Peyer's patch (tissue), 4 donors: ENCODE results near the gene ATCAY. TPM values are rescaled to one million over a fixed set of nuclear protein-coding genes. Genes with fewer than 3 reads are reported as not detected.

ENCODE experiments used
- DNase-seq, 3 donors: peaks; one replicate each; pipeline ENCODE4 v3.0.0-alpha.2; 2017 to 2019
- H3K27ac ChIP-seq, 4 donors: fragments of 200-600 bp; sonication (generic); one replicate each; pipeline ENCODE4 v1.5.1; 2016 to 2019
- H3K27me3 ChIP-seq, 2 donors: fragments of 200-600 bp; sonication (generic); one replicate each; pipeline ENCODE4 v1.5.1; 2019
- H3K36me3 ChIP-seq, 3 donors: fragments of 200-600 bp; sonication (generic); one replicate each; pipeline ENCODE4 v1.5.1; 2016 to 2019
- H3K4me1 ChIP-seq, 4 donors: fragments of 200-600 bp; sonication (generic); one replicate each; pipeline ENCODE4 v1.5.1; 2016 to 2019
- H3K4me3 ChIP-seq, 4 donors: fragments of 200-600 bp; sonication (generic); 1 replicate in 3 of 4; 2 replicates in 1 of 4; pipeline ENCODE4 v1.5.1; 2016 to 2019; ENCODE audit warnings: mild to moderate bottlenecking in 1 of 4
- H3K9me3 ChIP-seq, 4 donors: fragments of 200-600 bp; sonication (generic); one replicate each; pipeline ENCODE4 v1.5.1; 2016 to 2019; ENCODE audit warnings: mild to moderate bottlenecking in 1 of 4
- CTCF ChIP-seq, 6 experiments: fragments of 450-650 bp in 4 of 6; fragments of 200-600 bp in 2 of 6; sonication (generic) in 1 of 6; IDR thresholded peaks; one replicate each; pipeline ENCODE4 v1.5.1; 2017 to 2019; ENCODE audit warnings: antibody characterized with exemption in 6 of 6, mild to moderate bottlenecking in 3 of 6, moderate library complexity in 1 of 6
- POLR2A ChIP-seq, 2 donors: fragments of 450-650 bp; IDR thresholded peaks; one replicate each; pipeline ENCODE4 v1.5.1; 2017; ENCODE audit warnings: antibody characterized with exemption in 2 of 2, mild to moderate bottlenecking in 2 of 2, moderate library complexity in 2 of 2
- total RNA-seq, 4 donors: library from RNA; depleted of rRNA; stranded (reverse); fragments of >200 nt; gene quantifications; one replicate each; pipeline ENCODE4 v1.1.0, GENCODE V29; 2016

ATCAY gene, protein sequence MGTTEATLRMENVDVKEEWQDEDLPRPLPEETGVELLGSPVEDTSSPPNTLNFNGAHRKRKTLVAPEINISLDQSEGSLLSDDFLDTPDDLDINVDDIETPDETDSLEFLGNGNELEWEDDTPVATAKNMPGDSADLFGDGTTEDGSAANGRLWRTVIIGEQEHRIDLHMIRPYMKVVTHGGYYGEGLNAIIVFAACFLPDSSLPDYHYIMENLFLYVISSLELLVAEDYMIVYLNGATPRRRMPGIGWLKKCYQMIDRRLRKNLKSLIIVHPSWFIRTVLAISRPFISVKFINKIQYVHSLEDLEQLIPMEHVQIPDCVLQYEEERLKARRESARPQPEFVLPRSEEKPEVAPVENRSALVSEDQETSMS
- under 1 TPM in 2 of 4 donors, not detected in 2; 0.13 to 0.47 TPM for total RNA-seq

DNA sequence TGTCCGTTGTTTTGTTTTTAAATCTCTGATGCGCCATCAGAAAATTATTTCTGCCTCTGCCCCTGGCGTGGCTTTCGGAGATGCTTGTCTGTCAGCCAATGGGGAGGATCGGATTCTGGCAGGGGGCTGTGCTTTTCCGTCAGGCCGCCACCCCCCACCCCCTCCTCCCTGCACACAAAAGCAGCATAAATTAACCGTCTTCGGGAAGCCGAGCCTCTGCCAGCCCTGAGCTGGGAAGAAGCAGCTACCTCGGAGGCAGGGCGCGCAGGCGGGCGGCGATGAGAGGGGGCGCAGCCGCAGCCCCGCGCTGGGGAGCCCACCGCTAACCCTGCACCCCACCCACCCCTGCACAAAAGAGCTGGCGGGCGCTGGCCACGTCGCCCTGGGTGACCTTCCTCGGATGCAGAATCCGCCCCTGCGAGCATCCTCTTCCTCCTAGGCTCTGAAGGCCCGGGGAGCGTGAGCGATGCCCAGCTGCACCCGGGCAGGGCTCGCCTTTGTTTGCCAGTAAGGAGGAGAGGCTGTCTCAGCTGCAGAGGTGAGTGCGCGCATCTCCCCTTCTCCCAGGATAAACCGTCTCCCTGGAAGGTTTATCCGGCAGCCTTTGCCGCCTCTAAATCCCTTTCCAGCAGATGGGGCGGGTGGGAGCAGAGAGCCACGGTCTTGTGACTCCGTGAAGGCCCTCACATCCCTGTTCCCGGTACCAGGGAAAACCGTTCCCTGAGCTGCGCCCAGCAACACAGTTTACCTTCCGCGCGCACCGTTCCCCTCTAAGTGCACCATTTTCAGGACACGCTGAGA, at the start of gene ATCAY:
ATCAY (plus strand) TSS at position 215 of the 801 bp plus-strand sequence. CDS start 5,083 bp downstream, outside the sequence.
- DNase-seq = no peak
- Histone ChIP-seq H3K4me1 (peaks cover 0 to 10% (median 0%) of the 10 kb centered on the region in 4 donors), H3K27me3 (peaks cover 0 to 15% of the 10 kb centered on the region in 2 donors), H3K27ac (no peak within 1 kb of the TSS), H3K36me3 (no peaks in the 10 kb centered on the region), H3K9me3 (no peaks in the 10 kb centered on the region), H3K4me3 (no peak within 1 kb of the TSS)
- TF ChIP-seq CTCF (IDR thresholded peaks at IDR 0.05) (no peak), POLR2A (IDR thresholded peaks at IDR 0.05) (no peak)

DNA sequence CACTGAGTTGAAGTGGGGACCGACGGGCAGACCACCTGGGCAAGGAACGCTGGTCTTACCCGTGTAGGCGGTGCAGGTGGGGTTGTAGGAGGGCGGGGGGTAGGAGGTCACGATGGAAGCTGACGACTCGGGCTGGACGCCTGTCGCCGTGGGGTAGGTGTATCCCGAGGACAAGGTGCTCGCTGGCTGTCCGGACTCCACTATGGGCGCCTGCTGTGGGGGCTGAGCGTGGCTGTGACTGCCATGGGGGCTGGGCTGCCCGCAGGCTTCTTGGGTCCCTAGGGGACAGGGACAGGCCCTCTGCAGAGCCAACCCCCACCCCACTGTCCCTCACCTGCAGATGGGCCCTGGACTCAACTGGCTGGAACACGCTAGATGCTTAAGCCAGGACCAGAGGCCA, 48.9 kb upstream of the ATCAY start:
- no peaks in the 10 kb centered on the region for H3K9me3 ChIP-seq
- H3K27ac ChIP-seq = no peak overlapping the region
- H3K4me3 ChIP-seq = no peak overlapping the region
- H3K4me1 ChIP-seq = no peaks in the 10 kb centered on the region
- no peak for DNase-seq
- no peak for TF ChIP-seq POLR2A (IDR thresholded peaks at IDR 0.05)
- TF ChIP-seq CTCF (IDR thresholded peaks at IDR 0.05) = no peak
- H3K36me3 ChIP-seq = no peaks in the 10 kb centered on the region
- no peaks in the 10 kb centered on the region for H3K27me3 ChIP-seq

DNA sequence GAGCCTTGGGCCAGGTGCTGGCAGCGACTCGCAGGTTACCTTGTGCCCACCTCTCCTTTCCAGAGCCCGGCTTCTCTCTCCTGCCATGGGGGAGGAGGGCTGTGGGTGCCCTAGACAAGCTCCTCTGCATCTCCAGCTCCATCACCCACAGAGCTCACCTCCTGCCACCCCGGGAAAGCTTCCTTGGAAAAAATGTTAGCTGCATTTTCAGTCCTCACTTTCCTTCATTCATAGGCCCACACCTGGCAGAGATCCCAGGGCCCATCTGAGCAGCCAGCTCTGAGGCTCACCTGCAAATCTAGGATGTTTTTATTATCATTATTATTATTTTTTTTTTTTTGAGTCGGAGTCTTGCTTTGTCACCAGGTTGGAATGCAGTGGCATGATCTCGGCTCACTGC, 48.5 kb upstream of the ATCAY start:
- no peak for DNase-seq
- Histone ChIP-seq H3K4me1 (no peaks in the 10 kb centered on the region), H3K27me3 (no peaks in the 10 kb centered on the region), H3K4me3 (no peak overlapping the region), H3K9me3 (no peaks in the 10 kb centered on the region), H3K27ac (no peak overlapping the region), H3K36me3 (no peaks in the 10 kb centered on the region)
- TF ChIP-seq POLR2A (IDR thresholded peaks at IDR 0.05) (no peak), CTCF (IDR thresholded peaks at IDR 0.05) (no peak)

DNA sequence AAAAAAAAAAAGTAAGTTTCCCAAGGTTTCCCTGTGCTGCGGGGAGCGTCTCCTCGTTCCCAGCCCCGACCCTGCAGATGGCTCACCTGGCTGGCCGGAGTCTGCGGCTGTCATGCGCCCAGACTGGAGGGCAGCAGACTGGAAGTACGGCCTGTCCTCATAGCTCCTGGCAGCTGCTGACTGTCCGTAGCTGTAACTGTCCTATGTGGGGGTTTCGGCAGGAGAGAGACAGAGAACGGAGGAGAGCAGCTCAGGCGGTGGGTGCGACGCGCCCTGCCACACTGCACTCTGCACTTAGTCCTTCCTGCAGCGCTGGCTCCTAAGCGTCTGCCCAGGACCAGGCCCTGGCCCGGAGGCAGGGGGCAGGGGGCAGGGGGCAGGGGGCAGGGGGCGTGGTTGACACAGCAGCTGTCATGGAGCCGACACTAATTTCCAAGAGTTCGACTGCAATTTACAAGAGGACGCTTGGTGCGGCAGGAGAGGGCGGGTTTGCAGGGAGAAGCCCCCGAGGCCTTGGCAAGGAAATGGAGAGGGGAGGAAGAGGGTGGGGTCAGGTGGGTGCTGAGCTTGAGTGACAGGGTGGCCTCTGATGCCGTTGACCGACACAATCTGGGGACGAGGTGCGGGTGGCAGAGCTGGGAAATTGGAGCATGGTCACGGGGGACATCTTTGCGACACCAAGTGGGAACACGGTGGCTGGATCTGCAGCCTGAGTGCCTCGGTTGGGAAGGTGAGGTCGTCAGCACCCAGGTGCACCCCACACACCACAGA, 46.7 kb upstream of the ATCAY start:
- no peaks in the 10 kb centered on the region for H3K27me3 ChIP-seq
- H3K27ac ChIP-seq = no peak overlapping the region
- TF ChIP-seq CTCF (IDR thresholded peaks at IDR 0.05) = no peak
- no peak for TF ChIP-seq POLR2A (IDR thresholded peaks at IDR 0.05)

GRCh38 chr19:3834349-3835054, 46.0 kb upstream of the ATCAY start:
- Histone ChIP-seq H3K27me3 (no peaks in the 10 kb centered on the region), H3K9me3 (no peaks in the 10 kb centered on the region), H3K27ac (no peak overlapping the region), H3K36me3 (no peaks in the 10 kb centered on the region), H3K4me3 (no peak overlapping the region), H3K4me1 (no peaks in the 10 kb centered on the region)
- TF ChIP-seq POLR2A (IDR thresholded peaks at IDR 0.05) (no peak), CTCF (IDR thresholded peaks at IDR 0.05) (no peak)
- no peak for DNase-seq

More for the DNA sequence above, 46.7 kb upstream of the ATCAY start:
- Histone ChIP-seq H3K4me3 (no peak overlapping the region), H3K4me1 (no peaks in the 10 kb centered on the region), H3K9me3 (no peaks in the 10 kb centered on the region), H3K36me3 (no peaks in the 10 kb centered on the region)
- no peak for DNase-seq
